Neural progenitor cell (in vitro differentiated cells): ENCODE measurements around the gene ARL15. TPM values are rescaled to one million over a fixed set of nuclear protein-coding genes. Genes with fewer than 3 reads are reported as not detected.

Experiments used
- DNase-seq: peaks from one replicate; pipeline ENCODE4 v3.0.0-alpha.2; 2016; ENCODE audit warnings: low spot score
- H2AFZ ChIP-seq: fragments of 200-600 bp; sonication (generic); replicated peaks from 2 replicates; pipeline ENCODE4 v1.6.1; 2016; ENCODE audit warnings: antibody characterized with exemption
- H3F3A ChIP-seq: fragments of 200-600 bp; sonication (generic); 2 replicates; pipeline ENCODE4 v1.6.1; 2016; ENCODE audit warnings: antibody characterized with exemption, low read depth
- H3K27ac ChIP-seq: fragments of 200-600 bp; sonication (generic); 2 replicates; pipeline ENCODE4 v1.5.1; 2016; ENCODE audit warnings: mild to moderate bottlenecking
- H3K27me3 ChIP-seq: fragments of 200-600 bp; sonication (generic); 2 replicates; pipeline ENCODE4 v1.6.1; 2016; ENCODE audit warnings: mild to moderate bottlenecking, moderate library complexity
- H3K36me3 ChIP-seq: fragments of 200-600 bp; sonication (generic); 2 replicates; pipeline ENCODE4 v1.5.1; 2016
- H3K4me1 ChIP-seq: fragments of 200-600 bp; sonication (generic); 2 replicates; pipeline ENCODE4 v1.6.1; 2016; ENCODE audit warnings: mixed run types
- H3K4me2 ChIP-seq: fragments of 200-600 bp; sonication (generic); 2 replicates; pipeline ENCODE4 v1.6.1; 2016
- H3K4me3 ChIP-seq: fragments of 200-600 bp; sonication (generic); 2 replicates; pipeline ENCODE4 v1.5.1; 2016
- H3K79me2 ChIP-seq: fragments of 200-600 bp; sonication (generic); 2 replicates; pipeline ENCODE4 v1.6.1; 2016; ENCODE audit warnings: low read depth
- H3K9ac ChIP-seq: fragments of 200-600 bp; sonication (generic); 2 replicates; pipeline ENCODE4 v1.6.1; 2016
- H3K9me3 ChIP-seq: fragments of 200-600 bp; sonication (generic); 2 replicates; pipeline ENCODE4 v1.5.1; 2016; ENCODE audit warnings: low read depth
- H4K20me1 ChIP-seq: fragments of 200-600 bp; sonication (generic); 2 replicates; pipeline ENCODE4 v1.6.1; 2016; ENCODE audit warnings: low read depth
- H3K27ac Mint-ChIP-seq: 3 replicates; pipeline ENCODE4 v1.8.0; 2021; ENCODE audit warnings: mixed read lengths
- H3K27me3 Mint-ChIP-seq: 2 replicates; pipeline ENCODE4 v1.8.0; 2022; ENCODE audit warnings: low read depth, mild to moderate bottlenecking, inconsistent platforms, moderate library complexity, mixed read lengths; ENCODE audit not compliant: insufficient read depth
- H3K36me3 Mint-ChIP-seq: 3 replicates; pipeline ENCODE4 v1.8.0; 2021; ENCODE audit warnings: mixed read lengths
- H3K4me1 Mint-ChIP-seq: 3 replicates; pipeline ENCODE4 v1.8.0; 2021; ENCODE audit warnings: mixed read lengths
- H3K4me3 Mint-ChIP-seq: 3 replicates; pipeline ENCODE4 v1.8.0; 2021; ENCODE audit warnings: mild to moderate bottlenecking, moderate library complexity, mixed read lengths
- H3K9me3 Mint-ChIP-seq: 3 replicates; pipeline ENCODE4 v1.8.0; 2020; ENCODE audit warnings: mixed read lengths
- CTCF ChIP-seq: fragments of 200-600 bp; sonication (generic); IDR thresholded peaks from 2 replicates; pipeline ENCODE4 v1.5.1; 2017; ENCODE audit warnings: antibody characterized with exemption, mild to moderate bottlenecking
- EZH2 ChIP-seq: fragments of 200-600 bp; sonication (generic); IDR thresholded peaks from 2 replicates; pipeline ENCODE4 v1.6.1; 2017; ENCODE audit warnings: antibody characterized with exemption, mild to moderate bottlenecking, moderate library complexity
- EZH2phosphoT487 ChIP-seq: fragments of 200-600 bp; sonication (generic); IDR thresholded peaks from 2 replicates; pipeline ENCODE4 v1.6.1; 2017; ENCODE audit warnings: antibody characterized with exemption
- total RNA-seq: library from RNA; depleted of rRNA; stranded (reverse); fragments of >200 nt; gene quantifications from 2 replicates; pipeline ENCODE4 v1.2.3, GENCODE V29; 2015; ENCODE audit warnings: low replicate concordance

The ARL15 gene
- total RNA-seq, 1 donor from 2014 or later = 39.1 TPM

GRCh38 chr5:54288568-54289217 lies 21.7 kb downstream of the ARL15 start:
- Mint-ChIP-seq H3K36me3 (peaks cover 2% of the 10 kb centered on the region), H3K27ac (no peak overlapping the region), H3K4me1 (no peaks in the 10 kb centered on the region), H3K27me3 (no peaks in the 10 kb centered on the region), H3K9me3 (peaks cover 11% of the 10 kb centered on the region), H3K4me3 (no peak overlapping the region)
- H3K9ac ChIP-seq = no peak overlapping the region
- no peaks in the 10 kb centered on the region for H3F3A ChIP-seq
- H3K4me3 ChIP-seq = no peak overlapping the region
- TF ChIP-seq CTCF = no peak
- no peak for TF ChIP-seq EZH2phosphoT487
- no peak for TF ChIP-seq EZH2
- H3K9me3 ChIP-seq = no peaks in the 10 kb centered on the region
- H2AFZ ChIP-seq = no peak overlapping the region
- H4K20me1 ChIP-seq = no peaks in the 10 kb centered on the region
- peaks cover 18% of the 10 kb centered on the region for H3K79me2 ChIP-seq
- no peak overlapping the region for H3K4me2 ChIP-seq
- no peak for DNase-seq
- no peak overlapping the region for H3K27ac ChIP-seq
- peaks cover 14% of the 10 kb centered on the region for H3K4me1 ChIP-seq
- no peaks in the 10 kb centered on the region for H3K36me3 ChIP-seq
- H3K27me3 ChIP-seq = no peaks in the 10 kb centered on the region

- Mint-ChIP-seq H3K4me3 (no peak overlapping the region), H3K36me3 (peaks cover 2% of the 10 kb centered on the region), H3K4me1 (no peaks in the 10 kb centered on the region), H3K9me3 (peaks cover 11% of the 10 kb centered on the region), H3K27me3 (no peaks in the 10 kb centered on the region), H3K27ac (no peak overlapping the region)
- Histone ChIP-seq H3F3A (no peaks in the 10 kb centered on the region), H3K79me2 (peaks cover 18% of the 10 kb centered on the region), H4K20me1 (no peaks in the 10 kb centered on the region), H3K9me3 (no peaks in the 10 kb centered on the region), H3K36me3 (no peaks in the 10 kb centered on the region), H3K9ac (no peak overlapping the region), H3K4me1 (peaks cover 14% of the 10 kb centered on the region), H3K4me2 (peak overlapping the region; percentile 9), H3K27me3 (no peaks in the 10 kb centered on the region), H2AFZ (peak overlapping the region; percentile 23), H3K4me3 (no peak overlapping the region), H3K27ac (no peak overlapping the region)
- no peak for DNase-seq
- TF ChIP-seq EZH2 (no peak), EZH2phosphoT487 (no peak), CTCF (no peak)
Observed at GRCh38 chr5:54285686-54286085, 24.7 kb downstream of the ARL15 start.

- H3K36me3 ChIP-seq = no peaks in the 10 kb centered on the region
- no peaks in the 10 kb centered on the region for H3F3A ChIP-seq
- H4K20me1 ChIP-seq = no peaks in the 10 kb centered on the region
- no peaks in the 10 kb centered on the region for H3K27me3 ChIP-seq
- Mint-ChIP-seq H3K4me1 (no peaks in the 10 kb centered on the region), H3K9me3 (peaks cover 11% of the 10 kb centered on the region), H3K27ac (no peak overlapping the region), H3K4me3 (no peak overlapping the region), H3K27me3 (no peaks in the 10 kb centered on the region), H3K36me3 (peaks cover 4% of the 10 kb centered on the region)
- no peak for DNase-seq
- TF ChIP-seq EZH2phosphoT487 = no peak
- no peak for TF ChIP-seq CTCF
- TF ChIP-seq EZH2 = no peak
- no peaks in the 10 kb centered on the region for H3K9me3 ChIP-seq
- H3K9ac ChIP-seq = no peak overlapping the region
- H3K4me2 ChIP-seq = no peak overlapping the region
- no peak overlapping the region for H3K27ac ChIP-seq
- peaks cover 12% of the 10 kb centered on the region for H3K79me2 ChIP-seq
- no peak overlapping the region for H2AFZ ChIP-seq
- peaks cover 8% of the 10 kb centered on the region for H3K4me1 ChIP-seq
- H3K4me3 ChIP-seq = no peak overlapping the region
Observed at GRCh38 chr5:54284586-54284985, 25.8 kb downstream of the ARL15 start.
